ENCODE measurements around the gene FEN1. TPM values are rescaled to one million over a fixed set of nuclear protein-coding genes. Genes with fewer than 3 reads are reported as not detected.

The FEN1 gene
- total and polyA plus RNA-seq, 2 donors from 2014 or later: 8.5 to 8.8 TPM

DNA sequence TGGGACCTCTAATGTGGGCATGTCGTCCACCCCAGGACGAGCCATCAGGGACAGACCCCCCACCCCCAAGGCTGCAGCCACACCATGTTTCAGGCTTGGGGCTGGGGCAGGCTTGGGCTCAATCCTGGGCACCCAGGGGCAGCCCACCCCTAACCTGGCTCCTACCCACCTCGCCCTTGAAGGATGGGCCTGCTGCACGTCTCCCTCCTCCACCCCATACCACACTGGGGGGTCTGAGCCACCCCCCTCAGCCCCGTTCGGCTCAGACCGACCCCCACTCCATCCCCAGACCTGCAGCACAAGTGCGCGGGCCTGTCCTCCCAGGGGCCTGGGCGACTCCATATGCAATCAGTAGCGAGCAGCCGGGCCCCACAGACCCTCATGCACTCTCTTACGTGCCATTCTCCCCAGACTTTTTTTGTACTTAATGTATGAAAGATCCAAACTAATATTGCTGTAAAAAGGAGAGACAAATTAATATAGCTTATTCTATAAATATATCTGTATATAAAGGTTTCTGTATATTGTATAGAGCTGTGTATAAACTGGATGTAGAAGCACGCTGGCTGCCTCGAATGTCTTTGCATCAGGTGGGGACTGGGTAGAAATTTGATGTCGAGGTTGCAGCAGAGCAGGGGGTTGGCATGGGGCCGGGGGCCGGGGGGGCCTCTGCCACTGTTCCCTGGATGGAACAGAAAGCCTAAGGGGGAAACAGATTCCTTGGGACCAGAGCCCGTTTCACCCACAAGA lies 46.1 kb upstream of the FEN1 start:
- Histone ChIP-seq H3K27me3 (ENCODE audit: control insufficient read depth, insufficient read depth, low read length) (no peaks in the 10 kb centered on the region), H3K36me3 (ENCODE audit: control insufficient read depth in 2 of 3, insufficient read depth in 3 of 3, low read length in 3 of 3) (peaks cover 0 to 3% (median 0%) of the 10 kb centered on the region in 3 donors), H3K4me3 (ENCODE audit: low read length in 3 of 3) (no peak overlapping the region), H3K9me3 (ENCODE audit: control insufficient read depth in 2 of 3, insufficient read depth in 1 of 3, low read length in 3 of 3) (no peaks in the 10 kb centered on the region), H3K4me1 (ENCODE audit: control insufficient read depth in 2 of 3, insufficient read depth in 2 of 3, low read depth in 1 of 3, low read length in 3 of 3) (peaks cover 0 to 5% (median 3%) of the 10 kb centered on the region in 3 donors), H3K9ac (ENCODE audit: low read length in 3 of 3) (no peak overlapping the region), H3K27ac (ENCODE audit: low read depth in 2 of 2, low read length in 2 of 2) (no peak overlapping the region)
- FAIRE-seq: no peak
- TF ChIP-seq, protein P1, sequence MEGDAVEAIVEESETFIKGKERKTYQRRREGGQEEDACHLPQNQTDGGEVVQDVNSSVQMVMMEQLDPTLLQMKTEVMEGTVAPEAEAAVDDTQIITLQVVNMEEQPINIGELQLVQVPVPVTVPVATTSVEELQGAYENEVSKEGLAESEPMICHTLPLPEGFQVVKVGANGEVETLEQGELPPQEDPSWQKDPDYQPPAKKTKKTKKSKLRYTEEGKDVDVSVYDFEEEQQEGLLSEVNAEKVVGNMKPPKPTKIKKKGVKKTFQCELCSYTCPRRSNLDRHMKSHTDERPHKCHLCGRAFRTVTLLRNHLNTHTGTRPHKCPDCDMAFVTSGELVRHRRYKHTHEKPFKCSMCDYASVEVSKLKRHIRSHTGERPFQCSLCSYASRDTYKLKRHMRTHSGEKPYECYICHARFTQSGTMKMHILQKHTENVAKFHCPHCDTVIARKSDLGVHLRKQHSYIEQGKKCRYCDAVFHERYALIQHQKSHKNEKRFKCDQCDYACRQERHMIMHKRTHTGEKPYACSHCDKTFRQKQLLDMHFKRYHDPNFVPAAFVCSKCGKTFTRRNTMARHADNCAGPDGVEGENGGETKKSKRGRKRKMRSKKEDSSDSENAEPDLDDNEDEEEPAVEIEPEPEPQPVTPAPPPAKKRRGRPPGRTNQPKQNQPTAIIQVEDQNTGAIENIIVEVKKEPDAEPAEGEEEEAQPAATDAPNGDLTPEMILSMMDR (IDR thresholded peaks at IDR 0.05; ENCODE audit: borderline replicate concordance, extremely low read depth, insufficient read depth): no peak
- intact Hi-C loops (cut with DNase I): no loop called here
- DNase-seq: no peak

DNA sequence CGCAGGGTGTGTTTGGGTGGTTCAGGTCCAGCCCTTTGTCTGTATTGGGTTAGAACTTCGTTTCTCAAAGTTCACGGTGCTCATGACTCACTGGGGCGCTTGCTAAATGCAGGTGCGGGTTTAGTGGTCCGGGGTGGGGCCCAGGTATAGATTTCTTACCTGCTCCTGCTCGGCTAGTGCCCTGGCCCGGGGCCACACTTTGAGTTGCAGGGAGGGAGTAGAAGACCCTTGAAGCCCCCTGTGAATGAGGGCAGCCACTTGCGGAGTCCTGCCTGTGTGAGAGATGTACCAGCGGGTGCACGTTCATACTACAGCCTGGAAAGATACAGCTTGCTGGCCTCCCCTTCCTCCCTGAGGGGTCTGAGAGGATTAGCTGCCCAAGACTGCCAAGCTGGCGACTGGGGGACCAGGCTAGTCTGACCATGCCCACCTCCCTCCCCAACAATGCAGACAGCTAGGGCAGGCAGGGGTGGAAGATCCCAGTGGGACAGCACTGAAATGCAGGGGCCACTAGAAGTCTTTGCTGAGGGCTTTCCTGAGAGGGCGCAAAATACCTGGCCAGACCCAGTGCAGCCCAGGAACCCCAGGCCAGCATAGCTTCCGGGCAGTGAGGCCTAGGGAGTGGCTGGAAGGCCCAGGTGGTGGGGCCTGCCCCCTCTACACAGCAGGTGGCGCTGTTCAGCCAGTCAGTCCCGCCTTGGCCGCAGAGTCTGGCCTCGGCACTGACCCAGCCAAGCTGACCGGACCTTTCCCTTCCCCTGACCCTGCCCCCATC lies 45.3 kb upstream of the FEN1 start:
- Histone ChIP-seq H3K9ac (ENCODE audit: low read length in 3 of 3) (peak overlapping the region in 1 of 3 donors; percentile 40), H3K27ac (ENCODE audit: low read depth in 2 of 2, low read length in 2 of 2) (no peak overlapping the region), H3K4me1 (ENCODE audit: control insufficient read depth in 2 of 3, insufficient read depth in 2 of 3, low read depth in 1 of 3, low read length in 3 of 3) (peaks cover 0 to 8% (median 3%) of the 10 kb centered on the region in 3 donors), H3K4me3 (ENCODE audit: low read length in 3 of 3) (no peak overlapping the region), H3K27me3 (ENCODE audit: control insufficient read depth, insufficient read depth, low read length) (no peaks in the 10 kb centered on the region), H3K9me3 (ENCODE audit: control insufficient read depth in 2 of 3, insufficient read depth in 1 of 3, low read length in 3 of 3) (no peaks in the 10 kb centered on the region), H3K36me3 (ENCODE audit: control insufficient read depth in 2 of 3, insufficient read depth in 3 of 3, low read length in 3 of 3) (no peaks in the 10 kb centered on the region)
- intact Hi-C loops (cut with DNase I): no loop called here
- DNase-seq (peak; percentile 81 to 89 (median 82)), FAIRE-seq (no peak)
- TF ChIP-seq, protein P1 (IDR thresholded peaks at IDR 0.05; ENCODE audit: borderline replicate concordance, extremely low read depth, insufficient read depth): peak; percentile 94

DNA sequence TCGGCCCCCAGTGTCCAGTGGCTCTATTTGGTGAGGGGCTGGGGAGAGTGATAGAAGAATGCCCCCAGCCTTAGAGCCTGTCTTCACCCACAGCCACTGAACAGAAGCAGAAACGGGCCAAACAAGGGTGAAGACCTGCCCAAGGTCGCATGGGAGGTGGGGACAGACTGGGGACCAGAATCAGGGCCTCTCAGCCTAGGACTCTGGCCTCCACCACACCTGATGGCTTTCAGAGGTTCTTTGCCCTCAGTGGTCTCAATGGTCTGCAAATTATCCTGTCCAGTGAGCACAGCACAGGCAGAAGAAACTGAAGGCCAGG lies 44.8 kb upstream of the FEN1 start:
- no peak overlapping the region for H3K27ac ChIP-seq (ENCODE audit: low read depth in 2 of 2, low read length in 2 of 2)
- H3K4me3 ChIP-seq (ENCODE audit: low read length in 3 of 3): no peak overlapping the region
- H3K36me3 ChIP-seq (ENCODE audit: control insufficient read depth in 2 of 3, insufficient read depth in 3 of 3, low read length in 3 of 3): no peaks in the 10 kb centered on the region
- peaks cover 0 to 8% (median 3%) of the 10 kb centered on the region in 3 donors for H3K4me1 ChIP-seq (ENCODE audit: control insufficient read depth in 2 of 3, insufficient read depth in 2 of 3, low read depth in 1 of 3, low read length in 3 of 3)
- intact Hi-C loops (cut with DNase I): no loop called here
- H3K27me3 ChIP-seq (ENCODE audit: control insufficient read depth, insufficient read depth, low read length): no peaks in the 10 kb centered on the region
- no peak for DNase-seq
- no peaks in the 10 kb centered on the region for H3K9me3 ChIP-seq (ENCODE audit: control insufficient read depth in 2 of 3, insufficient read depth in 1 of 3, low read length in 3 of 3)
- H3K9ac ChIP-seq (ENCODE audit: low read length in 3 of 3): peak overlapping the region in 1 of 3 donors; percentile 40
- TF ChIP-seq, protein P1 (IDR thresholded peaks at IDR 0.05; ENCODE audit: borderline replicate concordance, extremely low read depth, insufficient read depth): no peak
- no peak for FAIRE-seq

Data from kidney (tissue), 14 donors.